Superior temporal gyrus (tissue), 1 donor: ENCODE measurements around the gene UGT2A1.
"Not testable (repeated sequence)": the region's sequence is repeated elsewhere in the genome, so short reads cannot be mapped to it uniquely, and the experiment has no call there.

Source experiments
- DNase-seq: peaks from one replicate; pipeline ENCODE4 v3.0.0-alpha.2; 2016; ENCODE audit errors: extremely low spot score

Gene UGT2A1

GRCh38 chr4:69653147-69653546 lies at the start of gene UGT2A1:
Gene UGT2A1, minus strand, starts transcription at chr4:69653247. Its CDS starts 5,603 bp downstream, at chr4:69647644.
- no peak for DNase-seq

- DNase-seq = no peak
These were observed 49.2 kb upstream of the UGT2A1 start for GRCh38 chr4:69702201-69702600.

- DNase-seq = no peak
These were observed 48.6 kb upstream of the UGT2A1 start for GRCh38 chr4:69701696-69702095.

- DNase-seq = no peak
These were observed 44.6 kb upstream of the UGT2A1 start for GRCh38 chr4:69697536-69698242.

- DNase-seq = peak; percentile 76
These were observed 36.6 kb upstream of the UGT2A1 start for GRCh38 chr4:69689599-69689998.

GRCh38 chr4:69684804-69685203 lies 31.8 kb upstream of the UGT2A1 start:
- DNase-seq = no peak

- DNase-seq = no peak
These were observed 15.6 kb upstream of the UGT2A1 start for GRCh38 chr4:69668680-69669079.

GRCh38 chr4:69664009-69664408 lies 11.0 kb upstream of the UGT2A1 start:
- DNase-seq = not testable (repeated sequence)

GRCh38 chr4:69661130-69661803 lies 8.2 kb upstream of the UGT2A1 start:
- not testable (repeated sequence) for DNase-seq

GRCh38 chr4:69658133-69658532 lies 5.1 kb upstream of the UGT2A1 start:
- DNase-seq = no peak

- DNase-seq = no peak
These were observed 3.7 kb upstream of the UGT2A1 start for GRCh38 chr4:69656653-69657158.

- no peak for DNase-seq
These were observed 2.2 kb downstream of the UGT2A1 start for GRCh38 chr4:69650872-69651271.

- no peak for DNase-seq
These were observed 3.4 kb downstream of the UGT2A1 start for GRCh38 chr4:69649629-69650028.

GRCh38 chr4:69649207-69649606 lies 3.8 kb downstream of the UGT2A1 start:
- no peak for DNase-seq

- DNase-seq = peak; percentile 60
These were observed 10.1 kb downstream of the UGT2A1 start for GRCh38 chr4:69642961-69643360.

GRCh38 chr4:69640289-69640688 lies 12.8 kb downstream of the UGT2A1 start:
- DNase-seq = no peak

- DNase-seq = no peak
These were observed 13.5 kb downstream of the UGT2A1 start, which contains the start of gene UGT2A2 for GRCh38 chr4:69639542-69639941. Gene UGT2A2, minus strand, starts transcription at chr4:69639642. Its CDS starts 2 bp downstream, at chr4:69639640.

GRCh38 chr4:69617083-69617694 lies 35.9 kb downstream of the UGT2A1 start:
- peak; percentile 64 for DNase-seq

- no peak for DNase-seq
These were observed 42.6 kb downstream of the UGT2A1 start for GRCh38 chr4:69610484-69610883.

- no peak for DNase-seq
These were observed 52.0 kb downstream of the UGT2A1 start for GRCh38 chr4:69601065-69601464.

GRCh38 chr4:69600013-69600412 lies 53.0 kb downstream of the UGT2A1 start:
- DNase-seq = no peak

GRCh38 chr4:69594382-69594781 lies 58.7 kb downstream of the UGT2A1 start:
- no peak for DNase-seq

GRCh38 chr4:69591364-69591763 lies 61.7 kb downstream of the UGT2A1 start:
- DNase-seq = no peak
